HG03025 (cell line): ENCODE data around the gene OTOF.

ENCODE experiments used
- ATAC-seq: cut with Tn5 transposase; IDR thresholded peaks from one replicate; pipeline ENCODE4 v1.9.1; 2021; ENCODE audit warnings: mild to moderate bottlenecking, moderate library complexity; ENCODE audit not compliant: unreplicated experiment, low FRiP score

Gene OTOF

GRCh38 chr2:26454561-26455001 is 23.3 kb downstream of the OTOF start:
- no peak for ATAC-seq

GRCh38 chr2:26453421-26454329 is 24.2 kb downstream of the OTOF start:
- no peak for ATAC-seq

GRCh38 chr2:26451700-26452099 is 26.2 kb downstream of the OTOF start:
- no peak for ATAC-seq

- ATAC-seq, result no peak
Measured at GRCh38 chr2:26450031-26450635, 27.8 kb downstream of the OTOF start.

GRCh38 chr2:26449278-26450030 is 28.5 kb downstream of the OTOF start:
- ATAC-seq, result no peak

GRCh38 chr2:26448651-26449050 is 29.3 kb downstream of the OTOF start:
- no peak for ATAC-seq

GRCh38 chr2:26444236-26444635 is 33.7 kb downstream of the OTOF start:
- no peak for ATAC-seq

GRCh38 chr2:26442707-26443106 is 35.2 kb downstream of the OTOF start:
- ATAC-seq, result no peak

GRCh38 chr2:26442301-26442700 is 35.6 kb downstream of the OTOF start:
- ATAC-seq, result no peak

GRCh38 chr2:26438926-26439325 is 39.0 kb downstream of the OTOF start:
- no peak for ATAC-seq

GRCh38 chr2:26438526-26438925 is 39.4 kb downstream of the OTOF start:
- ATAC-seq, result no peak

GRCh38 chr2:26435106-26435505 is 42.8 kb downstream of the OTOF start:
- no peak for ATAC-seq

GRCh38 chr2:26432859-26433258 is 45.1 kb downstream of the OTOF start:
- no peak for ATAC-seq

- ATAC-seq, result no peak
Measured at GRCh38 chr2:26432363-26432762, 45.6 kb downstream of the OTOF start.

- no peak for ATAC-seq
Measured at GRCh38 chr2:26430826-26431225, 47.1 kb downstream of the OTOF start.

- no peak for ATAC-seq
Measured at GRCh38 chr2:26429779-26430578, 47.9 kb downstream of the OTOF start.

GRCh38 chr2:26428846-26429245 is 49.1 kb downstream of the OTOF start:
- ATAC-seq, result no peak

- no peak for ATAC-seq
Measured at GRCh38 chr2:26424221-26424620, 53.7 kb downstream of the OTOF start.

GRCh38 chr2:26423750-26424149 is 54.2 kb downstream of the OTOF start:
- ATAC-seq, result no peak

GRCh38 chr2:26422947-26423629 is 54.8 kb downstream of the OTOF start:
- no peak for ATAC-seq
